K562 (cell line): ENCODE results near the gene ZC3H6. TPM values are rescaled to one million over a fixed set of nuclear protein-coding genes. Genes with fewer than 3 reads are reported as not detected.

Experiments used
- ARID2 ChIP-seq: fragments of 450-650 bp; IDR thresholded peaks from 2 replicates; pipeline ENCODE4 v1.6.1; 2017; ENCODE audit warnings: antibody characterized with exemption, mild to moderate bottlenecking
- BDP1 ChIP-seq: IDR thresholded peaks from 3 replicates; pipeline ENCODE4 v1.6.1; 2011; ENCODE audit not compliant: insufficient read length, insufficient read depth
- CCAR2 ChIP-seq: fragments of 200-400 bp; formaldehyde crosslinking; IDR thresholded peaks from 2 replicates; pipeline ENCODE4 v1.6.1; 2017; ENCODE audit warnings: mild to moderate bottlenecking, low read depth, low read length
- CREB3L1 ChIP-seq: fragments of 450-650 bp; IDR thresholded peaks from 2 replicates; pipeline ENCODE4 v1.6.1; 2014; ENCODE audit warnings: low read depth, mild to moderate bottlenecking, moderate library complexity, borderline replicate concordance
- DMBX1 ChIP-seq: fragments of 250-450 bp; sonication (Bioruptor Pico); IDR thresholded peaks from 2 replicates; pipeline ENCODE4 v1.8.0; 2022; ENCODE audit warnings: inconsistent platforms, mild to moderate bottlenecking, moderate library complexity, borderline replicate concordance
- ESRRA ChIP-seq: fragments of 450-650 bp; IDR thresholded peaks from 2 replicates; pipeline ENCODE4 v1.6.1; 2014; ENCODE audit warnings: low read depth, mild to moderate bottlenecking, moderate library complexity, borderline replicate concordance
- FOXO4 ChIP-seq: fragments of 450-650 bp; formaldehyde crosslinking; IDR thresholded peaks from 2 replicates; pipeline ENCODE4 v1.4.0; 2020; ENCODE audit warnings: mild to moderate bottlenecking, moderate library complexity
- IFI16 ChIP-seq: fragments of 250-450 bp; sonication (Bioruptor Pico); IDR thresholded peaks from 2 replicates; pipeline ENCODE4 v2.1.2; 2022; ENCODE audit warnings: mild to moderate bottlenecking, inconsistent platforms
- KLF16 ChIP-seq: IDR thresholded peaks from 2 replicates; pipeline ENCODE4 v1.6.1; 2016; ENCODE audit warnings: antibody characterized with exemption
- NFRKB ChIP-seq: fragments of 450-650 bp; IDR thresholded peaks from 2 replicates; pipeline ENCODE4 v1.6.1; 2016; ENCODE audit warnings: low read depth
- NR1H2 ChIP-seq: sonication (generic); formaldehyde crosslinking; IDR thresholded peaks from 2 replicates; pipeline ENCODE4 v1.4.0; 2020; ENCODE audit warnings: mild to moderate bottlenecking, missing genetic modification reagents
- POLR2A ChIP-seq: fragments of 450-650 bp; conservative IDR thresholded peaks from 2 replicates; pipeline ENCODE4 v1.6.1; 2016
- RBM34 ChIP-seq: fragments of 200-400 bp; formaldehyde crosslinking; IDR thresholded peaks from 2 replicates; pipeline ENCODE4 v1.6.1; 2018; ENCODE audit warnings: low read length, borderline replicate concordance; ENCODE audit not compliant: insufficient read depth
- SETDB1 ChIP-seq: IDR thresholded peaks from one replicate; pipeline ENCODE4 v1.6.1; 2012; ENCODE audit warnings: low read length, control low read depth, inconsistent platforms
- SFPQ ChIP-seq: fragments of 200-400 bp; formaldehyde crosslinking; IDR thresholded peaks from 2 replicates; pipeline ENCODE4 v1.6.1; 2017; ENCODE audit warnings: mild to moderate bottlenecking, low read depth, low read length, moderate library complexity
- ZBED1 ChIP-seq: IDR thresholded peaks from 2 replicates; pipeline ENCODE4 v1.6.1; 2014
- ZNF407 ChIP-seq: fragments of 450-650 bp; IDR thresholded peaks from 2 replicates; pipeline ENCODE4 v1.6.1; 2016; ENCODE audit warnings: low read depth
- polyA plus RNA-seq, 8 experiments: library from polyadenylated mRNA; depleted of rRNA in 4 of 8; stranded (reverse) in 5 of 8; unstranded in 3 of 8; fragments of >200 nt; fragmentation: Nextera tagmentation in 2 of 8; fragmentation: Illumina TruSeq in 1 of 8; extraction: Ambion mirVana in 2 of 8; extraction: Trizol in 1 of 8; gene quantifications; 2 replicates each; pipeline versions ENCODE4 v1.2.1 to v1.2.3, GENCODE V29; 2011 to 2014; ENCODE audit warnings: inconsistent platforms in 1 of 8, missing spikeins in 1 of 8
- total RNA-seq, 7 experiments: library from RNA; depleted of rRNA in 6 of 7; stranded (reverse); fragments of >200 nt in 6 of 7; fragmentation: Illumina TruSeq in 2 of 7; extraction: Trizol in 2 of 7; gene quantifications; 2 replicates each; pipeline versions ENCODE4 v1.2.1 to v1.2.3, GENCODE V29; 2011 to 2021; ENCODE audit warnings: low replicate concordance in 1 of 7

The ZC3H6 gene
- total and polyA plus RNA-seq, 9 of the 15 experiments (the other 6 are each of a cell fraction or from before 2014, with no cell fraction given), result 0.45 to 1.9 (median 1.5) TPM

- TF ChIP-seq ZNF407, result no peak
- TF ChIP-seq FOXO4 (CRISPR knock-in tag), result no peak
- TF ChIP-seq SETDB1, result no peak
- TF ChIP-seq BDP1, result no peak
- TF ChIP-seq ESRRA, result no peak
- TF ChIP-seq ARID2, result no peak
- TF ChIP-seq NR1H2 (CRISPR knock-in tag), result no peak
- no peak for TF ChIP-seq SFPQ
- no peak for TF ChIP-seq NFRKB
- no peak for TF ChIP-seq CREB3L1
- no peak for TF ChIP-seq POLR2A
- no peak for TF ChIP-seq ZBED1
- TF ChIP-seq RBM34, result no peak
- TF ChIP-seq IFI16 (CRISPR knock-in tag), result no peak
- TF ChIP-seq KLF16, result 0 out of 2 replicates have a peak, but pooled peaks have one; percentile 18
- TF ChIP-seq DMBX1 (CRISPR knock-in tag), result no peak
- no peak for TF ChIP-seq CCAR2
Observed at GRCh38 chr2:112272669-112273068, 2.7 kb upstream of the ZC3H6 start (continued).
